Peyer's patch (tissue), 4 donors: ENCODE measurements around the gene CORO1C.

ENCODE experiments used
- CTCF ChIP-seq, 6 experiments: fragments of 450-650 bp in 4 of 6; fragments of 200-600 bp in 2 of 6; sonication (generic) in 1 of 6; IDR thresholded peaks; one replicate each; pipeline ENCODE4 v1.5.1; 2017 to 2019; ENCODE audit warnings: antibody characterized with exemption in 6 of 6, mild to moderate bottlenecking in 3 of 6, moderate library complexity in 1 of 6
- POLR2A ChIP-seq, 2 donors: fragments of 450-650 bp; IDR thresholded peaks; one replicate each; pipeline ENCODE4 v1.5.1; 2017; ENCODE audit warnings: antibody characterized with exemption in 2 of 2, mild to moderate bottlenecking in 2 of 2, moderate library complexity in 2 of 2

GRCh38 chr12:108670066-108670631 is 61.2 kb downstream of the CORO1C start:
- TF ChIP-seq CTCF (IDR thresholded peaks at IDR 0.05) (no peak), POLR2A (IDR thresholded peaks at IDR 0.05) (no peak)
